Caco-2 (cell line): ENCODE data around the gene SSR1. TPM values are rescaled to one million over a fixed set of nuclear protein-coding genes. Genes with fewer than 3 reads are reported as not detected.

Experiments used
- BruUV-seq: library from RNA; stranded (reverse); fragments of 400-500 nt; replicated peaks from 2 replicates; lab custom pipeline; 2021; lab: Mats Ljungman, UMichigan
- CTCF ChIA-PET: fragments of 300-600 bp; sonication (Branson Sonifier 250); formaldehyde crosslinking; loops from one replicate; lab custom pipeline; 2022; ENCODE audit warnings: antibody characterized with exemption; lab: Charles Lee
- POLR2A ChIA-PET: fragments of 300-600 bp; sonication (Branson Sonifier 250); formaldehyde crosslinking; loops from one replicate; lab custom pipeline; 2022; ENCODE audit warnings: antibody characterized with exemption; lab: Charles Lee
- DNase-seq, 2 experiments: peaks; one replicate each; pipeline versions ENCODE4 v3.0.0 to v3.0.0-alpha.2; 2020 to 2022
- H3K27me3 ChIP-seq: replicated peaks from 2 replicates; pipeline ENCODE4 v1.6.0; 2011; ENCODE audit warnings: low read length; ENCODE audit not compliant: control insufficient read depth, insufficient read depth
- H3K36me3 ChIP-seq: 2 replicates; pipeline ENCODE4 v1.5.1; 2011; ENCODE audit warnings: low read length; ENCODE audit not compliant: control insufficient read depth, insufficient read depth
- H3K4me1 ChIP-seq: fragments of 250-450 bp; sonication (Bioruptor Pico); 2 replicates; pipeline ENCODE4 v1.5.1; 2020; ENCODE audit warnings: mild to moderate bottlenecking
- H3K4me3 ChIP-seq: 2 replicates; pipeline ENCODE4 v1.5.1; 2011; ENCODE audit warnings: low read depth, mild to moderate bottlenecking, control low read depth, low read length
- H3K9me3 ChIP-seq: fragments of 250-450 bp; sonication (Bioruptor Pico); 2 replicates; pipeline ENCODE4 v1.5.1; 2020; ENCODE audit warnings: mild to moderate bottlenecking, moderate library complexity
- H3K27ac Mint-ChIP-seq: one replicate; pipeline ENCODE4 v1.8.0; 2022; ENCODE audit warnings: mixed read lengths; ENCODE audit not compliant: unreplicated experiment
- H3K27me3 Mint-ChIP-seq: one replicate; pipeline ENCODE4 v1.8.0; 2022; ENCODE audit warnings: mixed read lengths; ENCODE audit not compliant: insufficient read depth, unreplicated experiment
- H3K36me3 Mint-ChIP-seq: one replicate; pipeline ENCODE4 v1.8.0; 2022; ENCODE audit warnings: mild to moderate bottlenecking, mixed read lengths; ENCODE audit not compliant: insufficient read depth, unreplicated experiment
- H3K4me1 Mint-ChIP-seq: one replicate; pipeline ENCODE4 v1.8.0; 2022; ENCODE audit warnings: low read depth, mixed read lengths; ENCODE audit not compliant: unreplicated experiment
- H3K4me3 Mint-ChIP-seq: one replicate; pipeline ENCODE4 v1.8.0; 2022; ENCODE audit warnings: mild to moderate bottlenecking, moderate library complexity, mixed read lengths; ENCODE audit not compliant: unreplicated experiment
- H3K9me3 Mint-ChIP-seq: one replicate; pipeline ENCODE4 v1.8.0; 2022; ENCODE audit warnings: mixed read lengths; ENCODE audit not compliant: unreplicated experiment
- intact Hi-C: fragments of 100-400 bp; cut with micrococcal nuclease; formaldehyde crosslinking; loops from one replicate; pipeline ENCODE4 v1.10.0; 2022; ENCODE audit not compliant: unreplicated experiment
- total RNA-seq: library from RNA; stranded (reverse); gene quantifications from 2 replicates; pipeline ENCODE4 v1.2.3, GENCODE V29; 2022
- TF ChIP-seq, protein P1 (sequence below), 2 experiments: fragments of 200-600 bp in 1 of 2; IDR thresholded peaks; 1 replicate in 1 of 2; 2 replicates in 1 of 2; pipeline versions ENCODE4 v1.5.1 to v1.8.0; 2011 to 2022; ENCODE audit warnings: antibody characterized with exemption in 1 of 2, control low read depth in 1 of 2, inconsistent platforms in 1 of 2, low read depth in 1 of 2, low read length in 1 of 2, mild to moderate bottlenecking in 1 of 2, moderate library complexity in 1 of 2; ENCODE audit not compliant: insufficient read depth in 1 of 2, severe bottlenecking in 1 of 2, unreplicated experiment in 1 of 2

Gene SSR1
- total RNA-seq, 1 experiment from 2014 or later = 150 TPM

DNA sequence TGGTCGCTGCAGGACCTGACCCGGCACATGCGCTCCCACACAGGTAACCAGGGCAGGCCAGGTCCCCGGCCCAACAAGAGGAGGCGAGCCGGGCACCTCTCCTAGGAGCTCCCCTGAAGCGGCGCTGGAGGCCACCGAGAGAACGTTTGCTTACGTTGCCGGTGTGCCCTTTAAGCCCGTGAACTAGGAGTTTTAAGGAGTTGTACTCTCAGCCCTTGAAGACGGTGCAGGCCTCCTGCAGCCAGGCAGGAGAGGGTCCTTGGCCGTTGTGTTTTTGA lies 65.9 kb downstream of the SSR1 start:
- H3K4me1 ChIP-seq = peaks cover 15% of the 10 kb centered on the region
- H3K4me3 Mint-ChIP-seq = no peak overlapping the region
- H3K4me1 Mint-ChIP-seq = peaks cover 13% of the 10 kb centered on the region
- TF ChIP-seq, protein P1, sequence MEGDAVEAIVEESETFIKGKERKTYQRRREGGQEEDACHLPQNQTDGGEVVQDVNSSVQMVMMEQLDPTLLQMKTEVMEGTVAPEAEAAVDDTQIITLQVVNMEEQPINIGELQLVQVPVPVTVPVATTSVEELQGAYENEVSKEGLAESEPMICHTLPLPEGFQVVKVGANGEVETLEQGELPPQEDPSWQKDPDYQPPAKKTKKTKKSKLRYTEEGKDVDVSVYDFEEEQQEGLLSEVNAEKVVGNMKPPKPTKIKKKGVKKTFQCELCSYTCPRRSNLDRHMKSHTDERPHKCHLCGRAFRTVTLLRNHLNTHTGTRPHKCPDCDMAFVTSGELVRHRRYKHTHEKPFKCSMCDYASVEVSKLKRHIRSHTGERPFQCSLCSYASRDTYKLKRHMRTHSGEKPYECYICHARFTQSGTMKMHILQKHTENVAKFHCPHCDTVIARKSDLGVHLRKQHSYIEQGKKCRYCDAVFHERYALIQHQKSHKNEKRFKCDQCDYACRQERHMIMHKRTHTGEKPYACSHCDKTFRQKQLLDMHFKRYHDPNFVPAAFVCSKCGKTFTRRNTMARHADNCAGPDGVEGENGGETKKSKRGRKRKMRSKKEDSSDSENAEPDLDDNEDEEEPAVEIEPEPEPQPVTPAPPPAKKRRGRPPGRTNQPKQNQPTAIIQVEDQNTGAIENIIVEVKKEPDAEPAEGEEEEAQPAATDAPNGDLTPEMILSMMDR (IDR thresholded peaks at IDR 0.05; ENCODE audit: insufficient read depth in 1 of 2, low read depth in 1 of 2, low read length in 1 of 2, severe bottlenecking in 1 of 2, unreplicated experiment in 1 of 2) = no peak
- peaks cover 2% of the 10 kb centered on the region for H3K36me3 ChIP-seq
- no peak overlapping the region for H3K27ac Mint-ChIP-seq
- no peaks in the 10 kb centered on the region for H3K27me3 Mint-ChIP-seq
- H3K9me3 Mint-ChIP-seq = no peaks in the 10 kb centered on the region
- intact Hi-C loops = no loop called here
- H3K9me3 ChIP-seq = no peaks in the 10 kb centered on the region
- no peak overlapping the region for H3K4me3 ChIP-seq
- CTCF ChIA-PET = no interaction called here
- DNase-seq = no peak
- H3K36me3 Mint-ChIP-seq = peaks cover 67% of the 10 kb centered on the region
- no TSS peak for BruUV-seq
- POLR2A ChIA-PET = no interaction called here
- no peaks in the 10 kb centered on the region for H3K27me3 ChIP-seq

DNA sequence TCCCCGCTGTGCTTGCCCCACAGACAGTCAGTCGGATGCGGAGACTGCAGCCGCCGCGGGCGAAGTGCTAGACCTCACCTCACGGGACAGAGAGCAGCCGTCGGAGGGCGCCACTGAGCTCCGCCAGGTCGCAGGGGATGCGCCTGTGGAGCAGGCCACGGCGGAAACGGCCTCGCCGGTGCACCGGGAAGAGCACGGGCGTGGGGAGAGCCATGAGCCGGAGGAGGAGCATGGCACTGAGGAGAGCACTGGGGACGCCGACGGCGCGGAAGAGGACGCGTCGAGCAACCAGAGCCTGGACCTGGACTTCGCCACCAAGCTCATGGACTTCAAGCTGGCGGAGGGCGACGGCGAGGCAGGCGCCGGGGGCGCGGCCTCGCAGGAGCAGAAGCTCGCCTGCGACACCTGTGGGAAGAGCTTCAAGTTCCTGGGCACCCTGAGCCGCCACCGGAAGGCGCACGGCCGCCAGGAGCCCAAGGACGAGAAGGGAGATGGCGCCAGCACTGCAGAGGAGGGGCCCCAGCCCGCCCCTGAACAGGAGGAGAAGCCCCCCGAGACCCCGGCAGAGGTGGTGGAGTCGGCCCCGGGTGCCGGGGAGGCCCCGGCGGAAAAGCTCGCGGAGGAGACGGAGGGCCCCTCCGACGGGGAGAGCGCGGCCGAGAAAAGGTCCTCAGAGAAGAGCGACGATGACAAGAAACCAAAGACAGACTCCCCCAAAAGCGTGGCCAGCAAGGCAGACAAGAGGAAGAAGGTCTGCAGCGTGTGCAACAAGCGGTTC lies 66.4 kb downstream of the SSR1 start:
- CTCF ChIA-PET = no interaction called here
- H3K9me3 Mint-ChIP-seq = no peaks in the 10 kb centered on the region

DNA sequence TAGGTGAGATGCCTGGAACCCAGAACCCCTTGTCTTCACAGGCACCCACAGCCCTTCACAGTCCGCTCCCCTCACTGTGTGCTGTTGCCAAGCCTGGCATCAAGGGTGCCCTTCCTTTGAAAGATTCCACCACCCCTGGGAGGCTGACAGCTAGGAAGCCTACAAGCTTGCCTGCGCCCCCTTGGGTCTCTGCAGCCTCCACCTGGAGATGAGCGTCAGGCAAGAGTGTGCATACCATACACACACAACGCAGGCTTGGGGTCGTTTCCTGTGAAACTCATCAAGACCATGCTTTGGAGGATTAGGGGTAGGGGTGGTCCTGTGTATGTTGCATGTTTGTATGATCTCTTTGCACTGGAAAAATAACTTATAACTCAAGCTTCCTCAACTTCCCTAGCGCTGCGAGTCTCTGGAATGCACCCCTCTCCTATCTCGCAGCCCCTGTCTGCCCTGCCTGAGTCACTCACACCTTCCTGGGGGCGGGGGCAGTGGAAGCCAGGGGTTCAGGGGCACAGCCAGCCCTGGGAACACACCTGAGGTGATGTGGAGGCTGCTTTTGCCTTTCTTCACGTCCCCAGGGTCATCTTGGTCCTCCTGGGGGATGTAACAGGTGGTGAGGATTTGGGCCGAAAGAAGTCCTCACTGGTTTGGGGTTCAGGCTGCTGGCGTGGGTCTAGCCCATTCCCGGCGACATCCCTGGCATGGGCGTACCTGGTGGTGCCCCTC lies 67.2 kb downstream of the SSR1 start:
- intact Hi-C loops = no loop called here
- Mint-ChIP-seq H3K27me3 (no peaks in the 10 kb centered on the region), H3K4me3 (no peak overlapping the region), H3K9me3 (no peaks in the 10 kb centered on the region), H3K4me1 (peaks cover 26% of the 10 kb centered on the region), H3K27ac (no peak overlapping the region), H3K36me3 (peaks cover 80% of the 10 kb centered on the region)
- peaks cover 2% of the 10 kb centered on the region for H3K36me3 ChIP-seq
- TF ChIP-seq, protein P1 (IDR thresholded peaks at IDR 0.05; ENCODE audit: insufficient read depth in 1 of 2, low read depth in 1 of 2, low read length in 1 of 2, severe bottlenecking in 1 of 2, unreplicated experiment in 1 of 2) = no peak
- POLR2A ChIA-PET = no interaction called here
- H3K4me3 ChIP-seq = no peak overlapping the region
- BruUV-seq = no TSS peak
- peaks cover 25% of the 10 kb centered on the region for H3K4me1 ChIP-seq
- CTCF ChIA-PET = no interaction called here
- DNase-seq = no peak
- no peaks in the 10 kb centered on the region for H3K9me3 ChIP-seq
- H3K27me3 ChIP-seq = no peaks in the 10 kb centered on the region

More for the DNA sequence above, 66.4 kb downstream of the SSR1 start:
- Histone ChIP-seq H3K4me3 (no peak overlapping the region), H3K4me1 (peaks cover 19% of the 10 kb centered on the region), H3K27me3 (no peaks in the 10 kb centered on the region), H3K9me3 (no peaks in the 10 kb centered on the region), H3K36me3 (peaks cover 2% of the 10 kb centered on the region)
- no peak overlapping the region for H3K27ac Mint-ChIP-seq
- TF ChIP-seq, protein P1 (IDR thresholded peaks at IDR 0.05; ENCODE audit: insufficient read depth in 1 of 2, low read depth in 1 of 2, low read length in 1 of 2, severe bottlenecking in 1 of 2, unreplicated experiment in 1 of 2) = no peak
- H3K4me1 Mint-ChIP-seq = peaks cover 18% of the 10 kb centered on the region
- BruUV-seq = no TSS peak
- peaks cover 73% of the 10 kb centered on the region for H3K36me3 Mint-ChIP-seq
- POLR2A ChIA-PET = no interaction called here
- no peak for DNase-seq
- H3K4me3 Mint-ChIP-seq = no peak overlapping the region
- H3K27me3 Mint-ChIP-seq = no peaks in the 10 kb centered on the region
- intact Hi-C loops = no loop called here
